ENCODE data around the gene DPP4. TPM values are rescaled to one million over a fixed set of nuclear protein-coding genes. Genes with fewer than 3 reads are reported as not detected.

The DPP4 gene
- total and polyA plus RNA-seq, 2 donors (not counting 3 experiments of a cell fraction or from before 2014, with no cell fraction given), result 0.84 to 6.2 TPM

DNA sequence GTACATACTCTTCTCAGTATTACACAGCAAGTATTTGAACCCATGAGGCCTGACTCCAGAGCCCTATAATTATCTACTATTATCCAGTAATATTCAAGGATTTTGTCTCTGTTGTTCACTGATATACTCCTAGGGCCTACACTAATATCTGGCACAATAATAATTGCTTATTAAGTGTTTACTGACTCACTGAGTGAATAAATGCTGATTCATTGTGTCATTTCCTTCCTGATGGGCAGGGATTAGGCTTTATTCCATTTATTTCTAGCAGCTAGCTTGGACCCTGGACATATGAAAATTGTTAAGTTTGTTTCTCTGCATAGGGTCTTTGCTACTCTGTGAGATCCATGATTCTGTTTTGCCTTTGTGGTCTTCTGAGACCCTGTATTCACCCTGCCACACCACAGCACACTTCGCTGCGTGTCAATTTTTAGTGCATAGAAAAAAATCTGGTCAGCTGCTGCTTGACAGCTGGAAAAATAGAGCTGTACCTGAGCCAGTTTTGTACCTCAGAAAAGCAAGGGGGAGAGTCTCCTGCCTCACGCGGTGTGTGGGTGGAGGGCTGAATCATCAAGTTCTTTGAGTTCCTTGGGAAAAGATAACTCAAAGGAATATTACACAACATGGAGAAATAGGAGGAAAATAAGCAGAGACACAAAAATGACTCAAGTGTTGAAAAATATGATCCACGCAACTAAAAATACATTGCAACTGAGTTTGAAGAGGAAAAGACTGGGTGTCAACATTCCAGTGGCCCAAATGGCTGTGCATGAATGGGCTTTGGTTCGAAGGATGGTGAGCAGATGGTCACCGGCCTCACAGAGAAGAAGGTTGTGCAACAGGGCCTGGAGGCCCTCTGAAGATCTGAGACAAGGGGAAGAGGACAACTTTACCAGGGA, 18.9 kb upstream of the DPP4 start:
- ChIA-PET CTCF (interaction anchor here (0.8 to 4.6 kb wide), 4 partner anchors 16 to 85 kb away, joined by 3 to 14 read pairs (median 3); partner anchors contain the start of gene DPP4), POLR2A (no interaction called here)
- no peaks in the 10 kb centered on the region for H3K27me3 ChIP-seq (ENCODE audit: control insufficient read depth in 2 of 2, insufficient read depth in 2 of 2, low read length in 2 of 2)
- no peak overlapping the region for H3K4me3 ChIP-seq (replicated peaks in 1 of 3; ENCODE audit: insufficient read depth in 1 of 3, low read depth in 1 of 3, low read length in 3 of 3)
- H3K79me2 ChIP-seq (ENCODE audit: control insufficient read depth, insufficient read depth, low read length), result no peaks in the 10 kb centered on the region
- peak; percentile 21 for TF ChIP-seq POLR2A (IDR thresholded peaks at IDR 0.05; ENCODE audit: low read depth, low read length)
- TF ChIP-seq MYC (IDR thresholded peaks at IDR 0.05; ENCODE audit: low read depth, low read length), result no peak
- TF ChIP-seq FOS (IDR thresholded peaks at IDR 0.05; ENCODE audit: borderline replicate concordance, insufficient read depth, low read length), result peak; percentile 83
- no peak for TF ChIP-seq EZH2 (IDR thresholded peaks at IDR 0.05; ENCODE audit: borderline replicate concordance, low read depth, low read length, severe bottlenecking)
- peak; percentile 65 for TF ChIP-seq POLR2AphosphoS5 (IDR thresholded peaks at IDR 0.05; ENCODE audit: insufficient read depth, low read depth, low read length)
- TF ChIP-seq, protein P1, sequence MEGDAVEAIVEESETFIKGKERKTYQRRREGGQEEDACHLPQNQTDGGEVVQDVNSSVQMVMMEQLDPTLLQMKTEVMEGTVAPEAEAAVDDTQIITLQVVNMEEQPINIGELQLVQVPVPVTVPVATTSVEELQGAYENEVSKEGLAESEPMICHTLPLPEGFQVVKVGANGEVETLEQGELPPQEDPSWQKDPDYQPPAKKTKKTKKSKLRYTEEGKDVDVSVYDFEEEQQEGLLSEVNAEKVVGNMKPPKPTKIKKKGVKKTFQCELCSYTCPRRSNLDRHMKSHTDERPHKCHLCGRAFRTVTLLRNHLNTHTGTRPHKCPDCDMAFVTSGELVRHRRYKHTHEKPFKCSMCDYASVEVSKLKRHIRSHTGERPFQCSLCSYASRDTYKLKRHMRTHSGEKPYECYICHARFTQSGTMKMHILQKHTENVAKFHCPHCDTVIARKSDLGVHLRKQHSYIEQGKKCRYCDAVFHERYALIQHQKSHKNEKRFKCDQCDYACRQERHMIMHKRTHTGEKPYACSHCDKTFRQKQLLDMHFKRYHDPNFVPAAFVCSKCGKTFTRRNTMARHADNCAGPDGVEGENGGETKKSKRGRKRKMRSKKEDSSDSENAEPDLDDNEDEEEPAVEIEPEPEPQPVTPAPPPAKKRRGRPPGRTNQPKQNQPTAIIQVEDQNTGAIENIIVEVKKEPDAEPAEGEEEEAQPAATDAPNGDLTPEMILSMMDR (IDR thresholded peaks at IDR 0.05; ENCODE audit: extremely low read depth in 1 of 2, insufficient read depth in 1 of 2, low read depth in 1 of 2, low read length in 2 of 2), result no peak
- peak; percentile 93 for TF ChIP-seq JUN (IDR thresholded peaks at IDR 0.05; ENCODE audit: borderline replicate concordance, insufficient read depth, insufficient read length, low read depth)
- TF ChIP-seq, protein P2, sequence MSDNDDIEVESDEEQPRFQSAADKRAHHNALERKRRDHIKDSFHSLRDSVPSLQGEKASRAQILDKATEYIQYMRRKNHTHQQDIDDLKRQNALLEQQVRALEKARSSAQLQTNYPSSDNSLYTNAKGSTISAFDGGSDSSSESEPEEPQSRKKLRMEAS (IDR thresholded peaks at IDR 0.05; ENCODE audit: insufficient read depth, insufficient read length), result no peak
- peak; percentile 8 for TF ChIP-seq GATA2 (IDR thresholded peaks at IDR 0.05; ENCODE audit: insufficient read depth, insufficient read length, low read depth, low read length)
- dilution Hi-C loops (cut with MboI; ENCODE audit: extremely low pct_ligation_motif_present, low sequenced_read_pairs) (no loop called here), intact Hi-C loops (cut with micrococcal nuclease) (loop anchor here (1.0 kb wide), 2 partner anchors 20 to 21 kb away; no protein-coding TSS in a partner anchor)
- H4K20me1 ChIP-seq (replicated peaks; ENCODE audit: control insufficient read depth, extremely low read depth, insufficient read depth, low read length), result no peaks in the 10 kb centered on the region
- H3K27ac ChIP-seq (ENCODE audit: insufficient read depth, low read depth, low read length), result peak overlapping the region; percentile 89
- FAIRE-seq, result peak; percentile 76
- H3K9ac ChIP-seq (replicated peaks; ENCODE audit: extremely low read depth, insufficient read depth, low read length), result peak overlapping the region; percentile 23
- peak overlapping the region; percentile 70 for H2AFZ ChIP-seq (ENCODE audit: low read depth, low read length)
- peak overlapping the region; percentile 68 for H3K4me2 ChIP-seq (ENCODE audit: insufficient read depth, low read length)
- H3K9me1 ChIP-seq (replicated peaks; ENCODE audit: control insufficient read depth, extremely low read depth, insufficient read depth, low read length), result no peaks in the 10 kb centered on the region
- peaks cover 40% of the 10 kb centered on the region for H3K4me1 ChIP-seq (ENCODE audit: control insufficient read depth, extremely low read depth, insufficient read depth, low read length)
- no peaks in the 10 kb centered on the region for H3K9me3 ChIP-seq (replicated peaks; ENCODE audit: control insufficient read depth, insufficient read depth, low read length)
- H3K36me3 ChIP-seq (ENCODE audit: control insufficient read depth in 2 of 2, extremely low read depth in 1 of 2, insufficient read depth in 2 of 2, low read length in 2 of 2), result no peaks in the 10 kb centered on the region
- TSS peak; percentile 36 for BruUV-seq (replicated peaks)
- peak; percentile 90 for DNase-seq (ENCODE audit: low read depth, low spot score)
